MM.1S (cell line): ENCODE measurements around the gene DNM1.

Experiments
- EZH2 ChIP-seq: fragments of 300-600 bp; sonication (generic); optimal IDR thresholded peaks from 2 replicates; pipeline ENCODE3; 2017; ENCODE audit warnings: low read depth, mild to moderate bottlenecking, antibody characterized with exemption, low read length, mixed read lengths
- TF ChIP-seq, protein P1 (sequence below): fragments of 300-600 bp; sonication (generic); IDR thresholded peaks from 2 replicates; pipeline ENCODE4 v1.5.1; 2016; ENCODE audit warnings: antibody characterized with exemption, low read length, mixed read lengths

DNA sequence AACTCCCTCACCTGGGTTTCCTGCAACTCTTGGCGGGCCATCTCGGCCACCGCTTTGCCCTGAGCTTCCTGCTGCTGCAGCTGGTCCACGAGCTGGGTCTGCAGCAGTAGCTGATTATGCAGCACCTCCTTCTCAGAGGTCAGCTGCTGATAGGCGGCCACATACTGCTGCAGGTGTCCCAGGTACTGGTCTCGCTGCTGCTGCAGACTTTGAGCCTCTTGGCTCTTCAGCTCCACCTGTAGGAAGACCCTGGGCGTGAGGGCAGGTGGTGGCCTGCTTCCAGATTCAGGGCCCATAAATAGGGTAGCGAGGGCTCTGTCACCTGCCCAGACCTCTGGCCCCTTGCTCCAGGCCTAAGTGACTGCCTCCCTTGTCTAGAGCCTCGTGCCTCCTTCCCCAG, 56.0 kb downstream of the DNM1 start:
- TF ChIP-seq, protein P1, sequence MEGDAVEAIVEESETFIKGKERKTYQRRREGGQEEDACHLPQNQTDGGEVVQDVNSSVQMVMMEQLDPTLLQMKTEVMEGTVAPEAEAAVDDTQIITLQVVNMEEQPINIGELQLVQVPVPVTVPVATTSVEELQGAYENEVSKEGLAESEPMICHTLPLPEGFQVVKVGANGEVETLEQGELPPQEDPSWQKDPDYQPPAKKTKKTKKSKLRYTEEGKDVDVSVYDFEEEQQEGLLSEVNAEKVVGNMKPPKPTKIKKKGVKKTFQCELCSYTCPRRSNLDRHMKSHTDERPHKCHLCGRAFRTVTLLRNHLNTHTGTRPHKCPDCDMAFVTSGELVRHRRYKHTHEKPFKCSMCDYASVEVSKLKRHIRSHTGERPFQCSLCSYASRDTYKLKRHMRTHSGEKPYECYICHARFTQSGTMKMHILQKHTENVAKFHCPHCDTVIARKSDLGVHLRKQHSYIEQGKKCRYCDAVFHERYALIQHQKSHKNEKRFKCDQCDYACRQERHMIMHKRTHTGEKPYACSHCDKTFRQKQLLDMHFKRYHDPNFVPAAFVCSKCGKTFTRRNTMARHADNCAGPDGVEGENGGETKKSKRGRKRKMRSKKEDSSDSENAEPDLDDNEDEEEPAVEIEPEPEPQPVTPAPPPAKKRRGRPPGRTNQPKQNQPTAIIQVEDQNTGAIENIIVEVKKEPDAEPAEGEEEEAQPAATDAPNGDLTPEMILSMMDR = no peak
- TF ChIP-seq EZH2 = no peak
